ENCODE measurements around the gene RAPGEF5.

DNA sequence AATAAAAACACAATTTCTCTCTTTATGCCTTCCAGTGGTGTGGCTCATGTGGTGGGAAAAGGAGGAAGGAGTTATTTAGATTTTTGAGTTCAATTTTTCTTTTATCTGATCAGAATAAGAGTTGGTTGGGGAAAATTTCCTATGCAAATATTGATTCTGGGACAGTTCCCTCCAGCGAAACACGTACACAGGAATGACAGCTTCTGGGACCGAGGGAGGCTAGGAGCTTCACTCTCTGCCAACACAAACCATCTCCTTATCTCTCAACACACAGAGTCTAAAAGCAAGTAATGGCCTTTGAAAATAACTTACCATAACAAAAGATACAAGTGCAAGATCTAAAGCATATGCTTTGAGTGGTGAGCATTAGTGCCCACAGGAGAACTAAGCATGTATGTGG, 122.7 kb downstream of the RAPGEF5 start:
- TF ChIP-seq POLR2AphosphoS5 (IDR thresholded peaks at IDR 0.05; ENCODE audit: borderline replicate concordance, low read depth, low read length): no peak
- no peak for TF ChIP-seq EZH2 (IDR thresholded peaks at IDR 0.05)
